GM12878 (cell line): ENCODE measurements around the gene INSL3. TPM values are rescaled to one million over a fixed set of nuclear protein-coding genes. Genes with fewer than 3 reads are reported as not detected.

ENCODE experiments used
- ATAC-seq: fragments of 200-7000 bp; cut with Tn5 transposase; 3 replicates; pipeline ENCODE4 v1.9.1; 2020; ENCODE audit warnings: mild to moderate bottlenecking, moderate library complexity
- BruUV-seq: library from RNA; stranded (reverse); fragments of 400-500 nt; replicated peaks from 2 replicates; lab custom pipeline; 2021; lab: Mats Ljungman, UMichigan
- CTCF ChIA-PET: fragments of 300-600 bp; sonication (Branson Sonifier 250); formaldehyde crosslinking; extraction: SDS; loops from one replicate; lab custom pipeline; 2021; ENCODE audit warnings: inconsistent platforms; lab: Yijun Ruan, JAX
- POLR2A ChIA-PET: fragments of 350-600 bp; formaldehyde crosslinking; extraction: SDS; loops from one replicate; lab custom pipeline; 2021; ENCODE audit warnings: inconsistent platforms; lab: Charles Lee
- RAD21 ChIA-PET: fragments of 300-600 bp; sonication (Branson Sonifier 250); formaldehyde crosslinking; loops from one replicate; lab custom pipeline; 2023; ENCODE audit warnings: antibody characterized with exemption; ENCODE audit not compliant: unreplicated experiment; lab: Charles Lee
- SMC1A ChIA-PET: fragments of 300-600 bp; sonication (Branson Sonifier 250); formaldehyde crosslinking; loops from one replicate; lab custom pipeline; 2023; ENCODE audit not compliant: unreplicated experiment, uncharacterized antibody; lab: Charles Lee
- DNase-seq: peaks from one replicate; pipeline ENCODE4 v3.0.0-alpha.2; 2011; ENCODE audit warnings: low read depth, low spot score
- FAIRE-seq: peaks from 3 replicates; lab custom pipeline; 2011; peaks lifted over from hg19 to GRCh38; lab: Jason Lieb, UNC
- H2AFZ ChIP-seq: 2 replicates; pipeline ENCODE4 v1.6.0; 2011; ENCODE audit warnings: low read depth, low read length, control low read depth; ENCODE audit not compliant: control insufficient read depth
- H3K27ac ChIP-seq: 2 replicates; pipeline ENCODE4 v1.5.1; 2011; ENCODE audit warnings: control low read depth; ENCODE audit not compliant: control insufficient read depth, insufficient read depth
- H3K27me3 ChIP-seq, 2 experiments: replicated peaks in 1 of 2; 2 replicates each; pipeline versions ENCODE4 v1.6.0 to v1.6.1; 2011; ENCODE audit warnings: low read length in 1 of 2; ENCODE audit not compliant: control insufficient read depth in 2 of 2, insufficient read depth in 2 of 2
- H3K36me3 ChIP-seq, 2 experiments: 2 replicates each; pipeline ENCODE4 v1.5.1; 2011; ENCODE audit warnings: low read length in 1 of 2; ENCODE audit not compliant: control insufficient read depth in 2 of 2, insufficient read depth in 2 of 2
- H3K4me1 ChIP-seq: 2 replicates; pipeline ENCODE4 v1.6.1; 2011; ENCODE audit warnings: mild to moderate bottlenecking, low read length, moderate library complexity, mixed read lengths; ENCODE audit not compliant: control insufficient read depth, insufficient read depth
- H3K4me2 ChIP-seq: 2 replicates; pipeline ENCODE4 v1.6.0; 2011; ENCODE audit warnings: control low read depth; ENCODE audit not compliant: control insufficient read depth, insufficient read depth
- H3K4me3 ChIP-seq: fragments of 200-600 bp; sonication (generic); 2 replicates; pipeline ENCODE4 v1.5.1; 2016
- H3K79me2 ChIP-seq: 2 replicates; pipeline ENCODE4 v1.6.0; 2011; ENCODE audit warnings: low read length; ENCODE audit not compliant: control insufficient read depth, insufficient read depth
- H3K9ac ChIP-seq: 2 replicates; pipeline ENCODE4 v1.8.0; 2011; ENCODE audit warnings: low read length, control low read depth, mixed read lengths; ENCODE audit not compliant: control insufficient read depth, insufficient read depth
- H3K9me3 ChIP-seq: replicated peaks from 3 replicates; pipeline ENCODE4 v1.5.1; 2011; ENCODE audit warnings: mild to moderate bottlenecking, low read length; ENCODE audit not compliant: control insufficient read depth, insufficient read depth
- H4K20me1 ChIP-seq: 2 replicates; pipeline ENCODE4 v1.6.0; 2011; ENCODE audit not compliant: control insufficient read depth, insufficient read depth
- DPF2 ChIP-seq: fragments of 450-650 bp; IDR thresholded peaks from 2 replicates; pipeline ENCODE4 v1.6.1; 2017; ENCODE audit warnings: mild to moderate bottlenecking
- ELK1 ChIP-seq: IDR thresholded peaks from 2 replicates; pipeline ENCODE4 v1.6.1; 2012; ENCODE audit warnings: low read depth, low read length, improper control_type of control experiment
- JUND ChIP-seq: IDR thresholded peaks from 2 replicates; pipeline ENCODE4 v1.6.1; 2012; ENCODE audit warnings: low read depth, mild to moderate bottlenecking, low read length, improper control_type of control experiment, moderate library complexity
- MXI1 ChIP-seq: fragments of 150-350 bp; IDR thresholded peaks from 2 replicates; pipeline ENCODE4 v1.6.1; 2011; ENCODE audit warnings: low read depth, mild to moderate bottlenecking, inconsistent platforms, low read length, improper control_type of control experiment
- NRF1 ChIP-seq: conservative IDR thresholded peaks from 2 replicates; pipeline ENCODE4 v1.6.1; 2011; ENCODE audit warnings: mild to moderate bottlenecking, low read depth, low read length, improper control_type of control experiment
- RUNX3 ChIP-seq: IDR thresholded peaks from 2 replicates; pipeline ENCODE4 v1.6.1; 2012; ENCODE audit warnings: low read length, inconsistent platforms
- SMARCA5 ChIP-seq: fragments of 450-650 bp; IDR thresholded peaks from 2 replicates; pipeline ENCODE4 v1.6.1; 2017; ENCODE audit warnings: mild to moderate bottlenecking
- ZBTB11 ChIP-seq: fragments of 450-650 bp; formaldehyde crosslinking; IDR thresholded peaks from 2 replicates; pipeline ENCODE4 v1.5.0; 2022; ENCODE audit warnings: mild to moderate bottlenecking, missing genetic modification characterization
- ZNF217 ChIP-seq: fragments of 450-650 bp; IDR thresholded peaks from 2 replicates; pipeline ENCODE4 v1.6.1; 2017; ENCODE audit warnings: antibody characterized with exemption, mild to moderate bottlenecking
- ZNF687 ChIP-seq: fragments of 450-650 bp; IDR thresholded peaks from 2 replicates; pipeline ENCODE4 v1.6.1; 2017; ENCODE audit warnings: mild to moderate bottlenecking, moderate library complexity
- whole genome bisulfite sequencing: methylation state at CpG from one replicate; pipeline ENCODE4 v1.1.6; 2016; ENCODE audit warnings: low lambda C conversion rate; ENCODE audit not compliant: insufficient replicate concordance, insufficient coverage; ENCODE audit errors: missing lambda C conversion rate; 5-methylcytosine and 5-hydroxymethylcytosine counted together
- in situ Hi-C: fragments of 300-500 bp; cut with MboI; formaldehyde crosslinking; loops from 9 replicates; pipeline ENCODE4 v1.14.3; 2018; ENCODE audit warnings: mixed read lengths
- intact Hi-C: fragments of 100-400 bp; cut with micrococcal nuclease; formaldehyde crosslinking; loops from one replicate; pipeline ENCODE4 v1.14.2; 2022; ENCODE audit not compliant: unreplicated experiment
- polyA plus RNA-seq, 11 experiments: library from polyadenylated mRNA; depleted of rRNA in 4 of 11; unstranded in 6 of 11; stranded (reverse) in 5 of 11; fragments of >200 nt; fragmentation: Nextera tagmentation in 4 of 11; fragmentation: Illumina TruSeq in 1 of 11; extraction: Ambion mirVana in 4 of 11; extraction: Trizol in 1 of 11; gene quantifications; 1 replicate in 1 of 11; 2 replicates in 10 of 11; pipeline versions ENCODE4 v1.2.1 to v1.2.3, GENCODE V29; 2011 to 2016; ENCODE audit warnings: inconsistent platforms in 2 of 11, missing spikeins in 2 of 11, low read depth in 1 of 11
- total RNA-seq, 4 experiments: library from RNA; depleted of rRNA in 3 of 4; stranded (reverse); fragments of >200 nt in 3 of 4; fragmentation: Illumina TruSeq in 1 of 4; extraction: Trizol in 1 of 4; gene quantifications; 2 replicates each; pipeline versions ENCODE4 v1.2.1 to v1.2.3, GENCODE V29; 2013 to 2021
- TF ChIP-seq, protein P1 (sequence below): fragments of 450-650 bp; conservative IDR thresholded peaks from 2 replicates; pipeline ENCODE4 v1.6.1; 2017; ENCODE audit warnings: mild to moderate bottlenecking, moderate library complexity

The INSL3 gene
- total and polyA plus RNA-seq, 10 of the 15 experiments (the other 5 are each of a cell fraction or from before 2014, with no cell fraction given), result 0.27 to 1.9 (median 0.70) TPM

DNA sequence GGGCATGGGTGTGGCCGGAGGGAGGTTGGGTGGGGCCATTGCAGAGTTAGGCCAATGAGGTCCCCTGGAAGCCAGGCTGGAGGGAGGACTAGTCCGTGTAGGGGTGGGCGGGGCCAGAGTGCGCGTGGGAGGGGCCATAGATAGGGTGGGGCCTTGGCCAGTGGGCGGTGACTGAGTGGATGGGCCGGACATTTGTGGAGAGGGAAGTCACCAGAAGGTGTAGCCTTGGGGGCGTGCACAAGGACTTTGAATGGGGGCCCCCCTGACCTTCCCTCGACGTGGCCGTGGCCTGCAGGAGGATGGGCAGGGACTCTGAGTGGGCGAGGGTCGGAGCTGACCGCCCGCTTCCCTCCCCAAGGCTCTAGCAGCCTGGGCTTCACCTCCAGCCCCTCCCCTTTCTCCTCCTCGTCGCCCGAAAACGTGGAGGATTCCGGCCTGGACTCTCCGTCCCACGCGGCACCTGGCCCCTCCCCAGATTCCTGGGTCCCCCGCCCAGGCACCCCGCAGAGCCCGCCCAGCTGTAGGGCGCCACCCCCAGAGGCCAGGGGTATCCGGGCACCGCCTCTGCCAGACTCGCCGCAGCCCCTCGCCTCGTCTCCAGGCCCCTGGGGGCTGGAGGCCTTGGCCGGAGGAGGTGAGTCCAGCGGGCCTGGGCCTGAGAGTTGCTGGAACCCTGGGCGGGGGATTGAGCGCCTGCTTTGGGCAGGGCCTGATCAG lies 42.9 kb downstream of the INSL3 start:
- no peak for DNase-seq
- peak; percentile 54 for ATAC-seq
- no peaks in the 10 kb centered on the region for H3K27me3 ChIP-seq
- ChIA-PET POLR2A (interaction anchor here (2.0 kb wide), 1 partner anchor 72 kb away, joined by 4 read pairs; no protein-coding TSS in a partner anchor), SMC1A (interaction anchor here (0.6 to 1.8 kb wide), 2 partner anchors 69 to 173 kb away, joined by 3 read pairs; no protein-coding TSS in a partner anchor), RAD21 (no interaction called here), CTCF (interaction anchor here (4.4 kb wide), 1 partner anchor 59 kb away, joined by 23 read pairs; the partner anchor contains the start of gene MAP1S)
- no peak for FAIRE-seq
- intact Hi-C loops (loop anchor here (5.0 kb wide), 1 partner anchor 79 kb away; the partner anchor contains the start of gene RPL18A), in situ Hi-C loops (no loop called here)
- no peak overlapping the region for H3K4me3 ChIP-seq
- WGBS, result 86% methylated on average over 25 of the region's 37 CpGs
- BruUV-seq, result no TSS peak
- H3K27ac ChIP-seq, result no peak overlapping the region
- peaks cover 20% of the 10 kb centered on the region for H3K4me1 ChIP-seq
- H3K79me2 ChIP-seq, result no peaks in the 10 kb centered on the region
- no peak overlapping the region for H2AFZ ChIP-seq
- no peaks in the 10 kb centered on the region; the same call in 1 of the 2 replicates for H4K20me1 ChIP-seq
- no peak overlapping the region for H3K9ac ChIP-seq
- peaks cover 1 to 6% of the 10 kb centered on the region in 2 experiments; a peak in 3 of 4 replicates for H3K36me3 ChIP-seq
- H3K9me3 ChIP-seq, result no peaks in the 10 kb centered on the region
- H3K4me2 ChIP-seq, result no peak overlapping the region
- TF ChIP-seq NRF1 (no peak), ZNF687 (no peak), DPF2 (no peak), RUNX3 (no peak), MXI1 (no peak), JUND (no peak), ZBTB11 (CRISPR knock-in tag) (no peak), ELK1 (no peak), SMARCA5 (no peak), ZNF217 (no peak)
- TF ChIP-seq, protein P1, sequence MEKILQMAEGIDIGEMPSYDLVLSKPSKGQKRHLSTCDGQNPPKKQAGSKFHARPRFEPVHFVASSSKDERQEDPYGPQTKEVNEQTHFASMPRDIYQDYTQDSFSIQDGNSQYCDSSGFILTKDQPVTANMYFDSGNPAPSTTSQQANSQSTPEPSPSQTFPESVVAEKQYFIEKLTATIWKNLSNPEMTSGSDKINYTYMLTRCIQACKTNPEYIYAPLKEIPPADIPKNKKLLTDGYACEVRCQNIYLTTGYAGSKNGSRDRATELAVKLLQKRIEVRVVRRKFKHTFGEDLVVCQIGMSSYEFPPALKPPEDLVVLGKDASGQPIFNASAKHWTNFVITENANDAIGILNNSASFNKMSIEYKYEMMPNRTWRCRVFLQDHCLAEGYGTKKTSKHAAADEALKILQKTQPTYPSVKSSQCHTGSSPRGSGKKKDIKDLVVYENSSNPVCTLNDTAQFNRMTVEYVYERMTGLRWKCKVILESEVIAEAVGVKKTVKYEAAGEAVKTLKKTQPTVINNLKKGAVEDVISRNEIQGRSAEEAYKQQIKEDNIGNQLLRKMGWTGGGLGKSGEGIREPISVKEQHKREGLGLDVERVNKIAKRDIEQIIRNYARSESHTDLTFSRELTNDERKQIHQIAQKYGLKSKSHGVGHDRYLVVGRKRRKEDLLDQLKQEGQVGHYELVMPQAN, result no peak
